Dendritic cell treated with granulocyte-macrophage colony-stimulating factor and Interleukin-4, amounts not matched to agents 40 ng/mL and 50 ng/mL, for 4 days (primary cell): ENCODE data around the gene FLNC.

Experiments
- H3K27ac Mint-ChIP-seq: one replicate; pipeline ENCODE4 v1.8.0; 2022; ENCODE audit warnings: mild to moderate bottlenecking, mixed read lengths
- H3K27me3 Mint-ChIP-seq: one replicate; pipeline ENCODE4 v1.8.0; 2022; ENCODE audit warnings: mild to moderate bottlenecking, mixed read lengths
- H3K36me3 Mint-ChIP-seq: one replicate; pipeline ENCODE4 v1.8.0; 2022; ENCODE audit warnings: low read depth, mixed read lengths
- H3K4me1 Mint-ChIP-seq: one replicate; pipeline ENCODE4 v1.8.0; 2022; ENCODE audit warnings: low read depth, mixed read lengths
- H3K4me3 Mint-ChIP-seq: one replicate; pipeline ENCODE4 v1.8.0; 2022; ENCODE audit warnings: mild to moderate bottlenecking, moderate library complexity, mixed read lengths
- H3K9me3 Mint-ChIP-seq: one replicate; pipeline ENCODE4 v1.8.0; 2022; ENCODE audit warnings: mixed read lengths
- intact Hi-C: fragments of 100-400 bp; cut with micrococcal nuclease; formaldehyde crosslinking; loops from one replicate; pipeline ENCODE4 v1.15.0; 2022

FLNC gene

DNA sequence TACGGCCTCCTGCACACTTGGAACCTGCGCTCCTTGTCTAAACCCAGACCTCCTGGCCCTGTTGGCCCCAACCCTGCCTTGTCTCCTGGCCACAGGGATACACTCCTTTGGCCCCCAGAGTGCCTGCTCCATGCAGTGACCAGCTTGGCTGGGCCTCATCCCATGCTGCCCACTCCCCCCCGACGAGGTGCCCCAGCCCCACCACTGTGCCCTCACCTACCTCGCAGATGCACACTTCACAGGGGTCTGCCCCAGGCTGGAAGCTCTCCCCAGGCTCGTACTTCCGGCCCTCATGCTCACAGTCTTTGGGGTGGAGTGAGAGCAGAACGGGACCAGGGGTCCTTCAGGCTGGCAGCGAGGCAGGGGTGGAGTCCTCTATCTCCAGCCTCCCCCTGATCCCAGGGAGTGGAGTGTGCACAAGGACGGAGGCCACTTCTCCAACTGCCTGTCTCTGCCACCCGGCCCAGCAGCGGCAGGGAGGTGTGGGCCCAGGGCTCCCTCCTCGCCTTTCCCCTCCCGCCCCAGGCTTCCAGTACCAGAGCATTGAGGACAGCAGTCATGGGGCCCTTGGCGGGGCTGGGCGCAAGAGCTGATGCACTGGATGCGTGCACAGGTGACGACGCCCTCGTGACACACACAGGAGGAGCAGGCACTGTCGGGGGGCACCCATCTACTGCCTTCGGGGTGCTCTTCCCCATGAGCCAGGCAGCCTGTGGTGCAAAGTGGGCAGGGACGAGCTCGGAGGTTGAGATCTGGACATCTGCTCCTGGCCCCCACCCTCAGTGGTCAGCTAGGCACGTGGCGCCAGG is 54.6 kb downstream of the FLNC start:
- H3K27ac Mint-ChIP-seq = no peak overlapping the region
- intact Hi-C loops = loop anchor here (5.0 kb wide), 2 partner anchors 42 to 407 kb away; partner anchors contain the start of gene METTL2B
- no peak overlapping the region for H3K4me3 Mint-ChIP-seq
- peaks cover 19% of the 10 kb centered on the region for H3K27me3 Mint-ChIP-seq
- H3K36me3 Mint-ChIP-seq = no peaks in the 10 kb centered on the region
- no peaks in the 10 kb centered on the region for H3K9me3 Mint-ChIP-seq
- H3K4me1 Mint-ChIP-seq = peaks cover 5% of the 10 kb centered on the region

DNA sequence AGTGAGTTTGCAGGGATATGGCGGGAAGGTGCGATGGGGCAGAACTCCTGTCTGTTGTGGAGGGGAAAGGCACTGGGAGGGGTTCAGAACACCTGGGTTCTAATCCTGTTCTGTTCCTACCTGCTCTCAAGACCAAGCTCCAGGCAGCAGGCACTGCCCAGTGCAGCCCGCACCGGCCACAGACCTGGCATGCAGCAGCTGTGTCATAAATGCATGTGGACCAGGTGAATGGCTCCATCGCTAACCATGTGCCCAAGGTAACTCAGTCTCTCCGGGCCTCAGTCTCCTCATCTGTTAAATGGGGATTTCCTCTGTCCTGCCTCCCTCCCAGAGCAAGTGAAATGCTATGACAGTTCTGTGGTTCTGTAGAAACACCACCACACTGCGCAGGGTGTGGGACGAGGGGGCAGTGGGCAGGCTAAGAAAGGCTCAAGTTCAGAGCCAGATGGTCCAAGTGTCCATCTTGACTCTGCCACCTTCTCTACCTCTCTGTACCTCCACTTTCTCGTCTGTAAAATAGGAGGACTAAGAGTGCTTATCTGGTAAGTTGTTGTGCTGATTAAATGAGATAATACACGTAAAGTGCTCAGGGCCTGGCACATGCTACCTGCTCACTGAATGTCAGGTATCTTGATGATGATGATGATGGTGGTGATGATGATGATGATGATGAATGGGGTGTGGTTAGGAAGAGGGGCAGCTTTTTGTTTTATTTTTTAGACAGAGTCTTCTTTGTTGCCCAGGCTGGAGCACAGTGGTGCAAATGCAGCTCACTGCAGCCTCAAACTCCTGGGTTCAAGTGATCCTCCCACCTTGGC is 55.4 kb downstream of the FLNC start:
- H3K36me3 Mint-ChIP-seq = no peaks in the 10 kb centered on the region
- intact Hi-C loops = no loop called here
- H3K9me3 Mint-ChIP-seq = no peaks in the 10 kb centered on the region
- no peak overlapping the region for H3K4me3 Mint-ChIP-seq
- H3K27ac Mint-ChIP-seq = no peak overlapping the region
- peaks cover 27% of the 10 kb centered on the region for H3K27me3 Mint-ChIP-seq
- H3K4me1 Mint-ChIP-seq = peaks cover 5% of the 10 kb centered on the region

DNA sequence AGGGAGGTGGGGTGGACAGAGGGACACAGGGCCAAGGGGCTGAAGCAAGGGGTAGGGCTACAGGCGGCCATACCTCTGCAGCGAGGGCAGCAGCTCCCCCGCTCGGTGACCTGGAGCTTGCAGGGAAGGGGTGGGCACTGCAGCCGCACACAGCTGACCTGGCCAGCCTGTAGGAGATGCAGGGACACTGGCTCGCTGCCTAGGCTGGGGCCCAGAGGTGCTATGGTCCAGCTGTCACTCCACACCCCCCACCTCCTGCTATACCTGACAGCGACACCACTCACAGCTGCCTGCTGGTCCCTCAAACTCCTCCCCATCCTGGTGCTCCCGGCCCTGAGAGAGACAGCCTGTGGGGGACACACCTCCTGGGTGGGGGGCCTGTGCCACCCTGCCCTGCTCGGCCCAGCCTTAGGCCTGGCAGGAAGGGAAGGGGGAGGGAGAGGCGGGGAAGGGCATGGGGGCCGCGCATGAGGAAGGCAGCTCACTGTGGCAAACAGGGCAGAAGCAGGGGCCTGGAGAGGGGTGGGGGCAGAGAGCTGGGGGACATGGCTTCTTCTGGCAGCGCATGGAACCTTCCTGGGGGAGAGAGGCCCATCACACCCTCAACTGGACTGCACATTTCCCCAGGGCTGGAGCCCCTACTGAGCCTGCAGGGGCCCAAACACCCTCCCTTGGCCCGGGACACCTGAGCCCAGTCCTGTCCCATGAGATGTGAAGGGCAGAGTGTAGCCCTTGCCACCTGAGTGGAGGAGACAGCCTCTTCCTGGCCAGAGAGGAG is 56.4 kb downstream of the FLNC start:
- intact Hi-C loops = no loop called here
- Mint-ChIP-seq H3K4me1 (peaks cover 5% of the 10 kb centered on the region), H3K27me3 (peaks cover 31% of the 10 kb centered on the region)

DNA sequence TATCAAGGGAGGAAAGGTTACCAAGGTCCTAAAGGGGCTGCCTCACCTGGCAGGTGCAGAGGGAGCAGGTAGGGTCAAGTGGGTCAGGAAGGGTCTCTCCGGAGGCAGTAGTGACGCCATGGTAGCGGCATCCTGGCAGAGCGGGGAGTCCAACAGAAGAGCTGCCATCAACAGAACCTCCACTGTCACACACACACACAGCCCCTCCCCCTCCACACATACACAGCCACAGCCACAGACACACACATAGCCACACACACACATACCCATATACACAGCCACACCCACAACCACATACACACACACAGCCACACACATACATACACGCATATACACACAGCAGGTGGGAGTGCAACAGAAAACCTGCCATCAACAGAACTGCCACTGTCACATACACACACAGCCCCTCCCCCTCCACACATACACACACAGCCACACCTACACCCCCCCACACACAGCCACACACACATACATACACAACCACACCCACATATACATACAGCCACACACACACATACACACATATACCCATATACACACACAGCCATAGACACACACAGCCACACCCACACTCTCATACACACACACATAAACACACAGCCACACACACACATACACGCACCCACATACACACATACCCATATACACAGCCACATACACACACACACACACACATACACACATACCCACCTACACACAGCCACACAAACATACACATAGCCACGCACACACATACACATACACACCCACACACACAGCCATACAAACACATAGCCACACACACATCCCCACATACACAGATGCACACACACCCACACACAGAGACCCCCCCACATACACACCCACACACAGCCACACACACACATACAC is 57.2 kb downstream of the FLNC start:
- Mint-ChIP-seq H3K4me3 (no peak overlapping the region), H3K9me3 (no peaks in the 10 kb centered on the region), H3K27ac (no peak overlapping the region), H3K4me1 (peaks cover 5% of the 10 kb centered on the region), H3K27me3 (peaks cover 36% of the 10 kb centered on the region), H3K36me3 (no peaks in the 10 kb centered on the region)
- intact Hi-C loops = no loop called here

More for the DNA sequence above, 56.4 kb downstream of the FLNC start:
- H3K27ac Mint-ChIP-seq = no peak overlapping the region
- H3K9me3 Mint-ChIP-seq = no peaks in the 10 kb centered on the region
- no peak overlapping the region for H3K4me3 Mint-ChIP-seq
- H3K36me3 Mint-ChIP-seq = no peaks in the 10 kb centered on the region

DNA sequence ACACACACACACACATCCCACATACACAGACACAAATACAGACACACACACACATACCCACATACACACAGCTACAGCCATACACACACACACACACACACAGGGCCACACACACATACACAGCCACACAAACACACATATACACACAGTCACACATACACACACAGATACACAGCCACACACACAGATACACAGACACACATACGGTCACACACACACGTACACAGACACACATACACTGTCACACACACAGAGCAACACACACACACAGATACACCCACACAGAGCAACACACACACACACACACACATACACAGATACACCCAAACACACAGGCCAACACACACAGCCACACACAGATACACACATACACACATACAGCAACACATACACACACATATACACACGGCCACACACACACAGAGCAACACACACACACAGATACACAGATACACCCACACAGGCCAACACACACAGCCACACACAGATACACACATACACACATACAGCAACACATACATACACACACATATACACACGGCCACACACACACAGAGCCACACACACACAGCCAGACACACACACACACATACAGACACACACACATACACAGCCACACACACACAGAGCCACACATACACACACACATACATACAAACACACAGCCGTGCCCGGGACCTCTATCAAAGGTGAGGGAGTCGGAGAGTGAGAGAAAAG is 58.0 kb downstream of the FLNC start:
- H3K4me3 Mint-ChIP-seq = no peak overlapping the region
- no peaks in the 10 kb centered on the region for H3K9me3 Mint-ChIP-seq
- peaks cover 5% of the 10 kb centered on the region for H3K4me1 Mint-ChIP-seq
- H3K36me3 Mint-ChIP-seq = no peaks in the 10 kb centered on the region
- peaks cover 42% of the 10 kb centered on the region for H3K27me3 Mint-ChIP-seq
- no peak overlapping the region for H3K27ac Mint-ChIP-seq
- intact Hi-C loops = no loop called here

DNA sequence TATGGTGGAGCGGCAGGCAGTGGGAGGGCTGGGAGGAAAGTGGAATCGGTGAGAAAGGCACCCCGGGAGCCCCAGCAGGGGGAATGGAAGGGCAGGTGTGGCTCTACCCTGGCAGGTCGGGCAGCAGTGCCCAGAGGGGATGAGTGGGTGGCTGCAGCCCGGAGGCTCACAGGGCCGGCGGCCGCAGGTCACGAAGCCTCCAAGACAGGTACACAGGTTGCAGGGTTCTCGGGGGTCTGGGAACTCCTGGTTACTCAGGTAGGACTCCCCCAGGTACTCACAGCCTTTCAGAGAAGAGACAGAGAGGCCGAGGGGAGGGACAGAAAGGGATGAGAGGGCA is 58.5 kb downstream of the FLNC start:
- Mint-ChIP-seq H3K4me1 (peaks cover under 1% of the 10 kb centered on the region), H3K9me3 (no peaks in the 10 kb centered on the region), H3K27me3 (peaks cover 42% of the 10 kb centered on the region), H3K36me3 (no peaks in the 10 kb centered on the region), H3K4me3 (no peak overlapping the region), H3K27ac (no peak overlapping the region)
- intact Hi-C loops = no loop called here

DNA sequence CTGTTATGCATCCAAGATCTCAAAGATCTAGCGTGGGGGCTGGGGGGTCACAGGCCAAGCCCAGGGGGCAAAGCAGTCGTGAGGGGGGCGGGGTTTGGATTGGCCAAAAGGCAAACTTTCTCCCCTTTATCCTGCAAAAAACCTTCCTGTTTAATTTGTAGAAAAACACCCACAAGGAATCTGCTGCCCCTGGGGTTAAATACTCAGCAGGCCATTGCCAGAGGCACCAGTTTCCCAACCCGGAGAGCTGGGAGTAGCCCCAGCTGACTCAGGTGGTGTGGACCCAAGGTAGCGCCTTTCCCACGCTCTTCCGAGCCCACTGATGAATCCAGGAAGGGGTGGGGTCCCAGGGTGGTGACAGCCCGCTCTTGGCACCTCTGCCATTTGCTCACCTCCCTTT is 58.9 kb downstream of the FLNC start:
- H3K27me3 Mint-ChIP-seq = peaks cover 44% of the 10 kb centered on the region
- no peak overlapping the region for H3K27ac Mint-ChIP-seq
- no peak overlapping the region for H3K4me3 Mint-ChIP-seq
- H3K4me1 Mint-ChIP-seq = no peaks in the 10 kb centered on the region
- no peaks in the 10 kb centered on the region for H3K9me3 Mint-ChIP-seq
- intact Hi-C loops = no loop called here
- no peaks in the 10 kb centered on the region for H3K36me3 Mint-ChIP-seq

DNA sequence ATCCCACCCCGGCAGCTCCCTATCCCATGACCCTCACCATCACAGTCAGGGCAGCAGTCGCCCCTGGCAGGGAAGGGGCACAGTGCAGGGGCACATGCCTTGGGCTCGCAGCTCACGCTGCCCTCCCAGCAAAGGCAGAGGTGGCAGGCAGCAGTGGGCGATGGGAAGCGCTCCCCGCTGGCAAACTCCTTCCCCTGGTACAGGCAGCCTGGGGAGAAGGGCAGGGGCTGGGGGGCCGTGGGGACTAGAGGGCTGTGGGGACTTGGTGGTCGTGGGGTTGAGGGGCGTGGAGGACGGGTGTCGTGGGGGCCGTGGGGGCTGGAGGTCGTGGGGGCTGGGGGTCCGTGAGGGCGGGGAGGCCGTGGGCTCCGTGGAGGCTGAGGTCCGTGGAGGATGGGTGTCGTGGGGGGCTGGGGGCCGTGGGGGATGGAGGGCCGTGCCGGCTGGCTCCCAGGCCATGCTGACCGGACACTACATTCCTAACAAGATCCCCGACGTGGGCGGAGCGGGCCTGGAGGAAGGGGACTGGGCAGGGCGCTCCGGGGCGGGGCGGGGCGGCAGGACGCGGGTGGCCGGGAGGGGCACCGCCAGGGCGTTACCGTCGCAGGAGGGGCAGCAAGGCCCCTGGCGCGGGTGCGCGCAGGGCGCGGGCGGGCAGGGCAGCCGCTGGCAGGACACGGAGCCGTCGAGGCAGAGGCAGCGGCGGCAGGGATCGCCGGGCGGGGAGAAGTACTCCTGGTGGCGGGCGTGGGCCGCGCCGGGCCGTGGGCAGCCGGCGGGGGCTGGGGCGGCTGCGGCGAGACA is 60.3 kb downstream of the FLNC start:
- no peaks in the 10 kb centered on the region for H3K4me1 Mint-ChIP-seq
- no peaks in the 10 kb centered on the region for H3K36me3 Mint-ChIP-seq
- H3K4me3 Mint-ChIP-seq = peak overlapping the region; percentile 35
- H3K9me3 Mint-ChIP-seq = no peaks in the 10 kb centered on the region
- H3K27me3 Mint-ChIP-seq = peaks cover 41% of the 10 kb centered on the region
- intact Hi-C loops = no loop called here
- H3K27ac Mint-ChIP-seq = no peak overlapping the region

DNA sequence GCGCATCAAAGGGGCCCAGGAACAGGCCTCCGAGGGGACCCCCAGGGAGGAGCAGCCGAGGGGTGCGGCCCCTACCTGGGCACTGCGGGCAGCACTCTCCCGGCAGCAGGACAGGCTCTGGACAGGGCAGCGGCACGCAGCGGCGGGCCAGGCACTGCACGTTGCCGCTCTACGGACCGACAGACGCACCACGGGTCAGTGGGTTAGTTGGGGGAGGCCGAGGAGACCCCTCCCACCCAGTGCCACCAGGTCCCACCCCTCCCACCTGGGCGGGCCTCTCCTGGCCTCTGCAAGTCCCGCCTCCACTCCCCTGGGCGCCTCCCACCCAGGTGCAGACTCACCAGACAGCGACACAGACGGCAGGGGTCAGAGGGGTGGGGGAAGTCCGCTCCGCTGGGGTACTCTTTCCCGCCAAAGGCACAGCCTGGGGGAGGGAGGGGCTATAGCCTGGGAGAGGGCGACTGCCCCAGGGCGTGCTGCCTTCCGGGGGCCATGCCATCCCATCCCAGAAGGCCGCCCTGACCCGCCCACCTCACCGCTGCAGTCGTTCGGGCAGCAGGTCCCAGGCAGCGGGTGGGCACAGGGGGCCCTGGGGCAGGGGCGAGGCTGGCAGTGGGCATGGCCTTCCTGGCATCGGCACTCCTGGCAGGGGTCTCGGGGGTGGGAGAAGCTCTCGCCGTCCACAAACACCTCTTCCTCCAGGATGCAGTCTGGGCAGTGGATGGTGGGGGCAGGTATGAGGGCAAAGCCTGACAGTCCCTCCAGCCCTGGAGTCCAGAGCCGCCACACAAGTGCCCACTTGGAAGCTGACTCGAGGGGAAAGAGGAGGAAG is 61.1 kb downstream of the FLNC start:
- H3K27me3 Mint-ChIP-seq = peaks cover 34% of the 10 kb centered on the region
- no peaks in the 10 kb centered on the region for H3K9me3 Mint-ChIP-seq
- H3K4me3 Mint-ChIP-seq = peak overlapping the region; percentile 22
- no peaks in the 10 kb centered on the region for H3K36me3 Mint-ChIP-seq
- H3K4me1 Mint-ChIP-seq = no peaks in the 10 kb centered on the region
- intact Hi-C loops = no loop called here
- no peak overlapping the region for H3K27ac Mint-ChIP-seq

DNA sequence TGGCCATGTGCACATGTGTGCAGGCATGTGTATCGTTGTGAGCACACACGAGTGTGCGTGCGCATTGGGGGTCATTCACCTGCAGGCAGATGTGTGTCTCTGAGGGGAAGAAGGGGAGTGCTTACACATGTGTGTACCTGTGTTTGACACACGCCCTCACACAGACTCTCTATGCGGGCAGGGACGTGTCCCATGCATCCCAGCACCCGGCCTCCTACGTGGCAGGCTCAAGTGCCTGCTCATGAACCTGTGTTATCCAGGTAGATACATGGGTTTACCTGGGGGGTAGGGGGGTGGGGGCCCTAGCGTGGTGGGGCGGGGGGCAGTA is 61.7 kb downstream of the FLNC start:
- Mint-ChIP-seq H3K4me1 (no peaks in the 10 kb centered on the region), H3K36me3 (no peaks in the 10 kb centered on the region), H3K9me3 (no peaks in the 10 kb centered on the region), H3K4me3 (no peak overlapping the region), H3K27ac (no peak overlapping the region), H3K27me3 (peaks cover 33% of the 10 kb centered on the region)
- intact Hi-C loops = no loop called here

DNA sequence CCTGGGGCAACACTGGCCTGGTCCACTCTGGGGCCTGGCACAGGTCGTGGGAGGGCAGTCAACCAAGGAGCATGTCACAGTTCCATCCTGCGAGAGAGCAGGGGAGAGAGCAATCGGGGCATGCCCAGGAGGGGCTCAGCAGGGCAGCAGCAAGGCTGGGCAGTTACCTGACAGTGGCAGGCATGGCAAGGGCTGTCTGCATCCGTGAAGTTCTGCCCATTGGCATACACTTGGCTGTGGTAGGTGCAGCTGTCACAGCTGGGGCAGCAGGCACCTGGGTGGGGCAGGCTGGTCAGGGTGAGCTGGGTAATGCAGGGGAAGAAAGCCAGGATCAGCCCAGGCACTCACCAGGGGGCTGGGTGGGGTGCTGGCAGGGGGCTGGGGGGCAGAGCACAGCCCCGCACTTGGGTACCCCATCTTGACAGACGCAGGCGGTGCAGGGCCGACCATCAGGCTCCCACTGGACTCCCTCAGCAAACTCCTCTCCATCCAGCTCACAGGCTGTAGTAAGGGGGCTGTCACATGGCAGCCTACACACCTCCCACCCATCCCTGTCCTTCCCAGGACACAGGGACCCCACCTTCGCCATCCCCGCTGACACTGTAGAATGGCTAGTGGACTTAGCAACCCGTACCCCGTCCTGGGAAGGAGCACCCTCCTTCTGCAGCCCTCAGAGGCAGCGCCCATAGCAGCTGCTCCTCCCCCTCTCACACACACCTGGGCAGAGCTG is 62.5 kb downstream of the FLNC start:
- H3K27me3 Mint-ChIP-seq = peaks cover 31% of the 10 kb centered on the region
- no peaks in the 10 kb centered on the region for H3K4me1 Mint-ChIP-seq
- no peaks in the 10 kb centered on the region for H3K36me3 Mint-ChIP-seq
- H3K9me3 Mint-ChIP-seq = no peaks in the 10 kb centered on the region
- intact Hi-C loops = no loop called here
- H3K27ac Mint-ChIP-seq = no peak overlapping the region
- H3K4me3 Mint-ChIP-seq = no peak overlapping the region
